Left hindlimb (tissue), 1 donor: Measurements from ENCODE around the gene CCNB2.
"Not testable (repeated sequence)": the region's sequence is repeated elsewhere in the genome, so short reads cannot be mapped to it uniquely, and the experiment has no call there.

Source experiments
- DNase-seq: peaks from one replicate; pipeline ENCODE4 v3.0.0-alpha.2; 2018

CCNB2 gene

DNA sequence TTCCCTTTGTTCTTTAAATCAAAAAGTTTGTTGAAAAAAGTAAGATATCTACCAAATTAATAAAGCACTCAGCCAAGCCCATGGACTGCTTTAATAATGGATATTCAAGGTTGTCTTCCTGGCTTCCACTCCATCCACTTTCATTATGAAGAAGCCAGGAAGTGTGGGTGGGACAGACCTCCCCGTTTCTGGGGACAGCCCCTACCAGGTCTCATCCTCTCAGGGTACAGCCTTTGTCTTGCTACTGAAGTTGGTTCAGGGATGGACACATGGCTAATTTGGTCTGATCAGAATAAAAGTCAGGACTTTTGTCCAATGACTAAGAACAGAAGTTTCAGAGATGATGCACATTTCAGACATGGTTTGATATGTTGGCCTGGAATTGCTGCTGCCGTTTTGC is 32.6 kb downstream of the CCNB2 start:
- no peak for DNase-seq

DNA sequence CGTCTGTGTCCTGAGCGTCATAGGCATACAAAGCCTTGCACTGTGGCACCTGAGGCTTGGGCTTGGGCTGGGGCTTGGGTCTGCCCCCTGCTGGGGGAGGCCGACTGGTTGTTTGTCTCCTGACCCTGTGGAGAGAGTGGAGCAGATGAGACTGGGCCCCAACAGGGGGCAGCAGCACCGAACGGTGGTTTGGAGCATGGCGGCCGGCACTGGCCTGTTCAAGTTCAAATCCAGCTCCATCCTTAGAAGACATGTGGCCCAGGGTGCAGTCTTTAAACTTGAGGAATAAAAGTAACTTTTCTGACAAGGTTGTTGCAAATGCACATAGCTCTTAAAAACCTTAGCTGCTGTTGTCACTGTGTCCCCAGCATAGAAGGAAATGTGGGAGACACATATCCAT is 33.3 kb downstream of the CCNB2 start:
- no peak for DNase-seq

DNA sequence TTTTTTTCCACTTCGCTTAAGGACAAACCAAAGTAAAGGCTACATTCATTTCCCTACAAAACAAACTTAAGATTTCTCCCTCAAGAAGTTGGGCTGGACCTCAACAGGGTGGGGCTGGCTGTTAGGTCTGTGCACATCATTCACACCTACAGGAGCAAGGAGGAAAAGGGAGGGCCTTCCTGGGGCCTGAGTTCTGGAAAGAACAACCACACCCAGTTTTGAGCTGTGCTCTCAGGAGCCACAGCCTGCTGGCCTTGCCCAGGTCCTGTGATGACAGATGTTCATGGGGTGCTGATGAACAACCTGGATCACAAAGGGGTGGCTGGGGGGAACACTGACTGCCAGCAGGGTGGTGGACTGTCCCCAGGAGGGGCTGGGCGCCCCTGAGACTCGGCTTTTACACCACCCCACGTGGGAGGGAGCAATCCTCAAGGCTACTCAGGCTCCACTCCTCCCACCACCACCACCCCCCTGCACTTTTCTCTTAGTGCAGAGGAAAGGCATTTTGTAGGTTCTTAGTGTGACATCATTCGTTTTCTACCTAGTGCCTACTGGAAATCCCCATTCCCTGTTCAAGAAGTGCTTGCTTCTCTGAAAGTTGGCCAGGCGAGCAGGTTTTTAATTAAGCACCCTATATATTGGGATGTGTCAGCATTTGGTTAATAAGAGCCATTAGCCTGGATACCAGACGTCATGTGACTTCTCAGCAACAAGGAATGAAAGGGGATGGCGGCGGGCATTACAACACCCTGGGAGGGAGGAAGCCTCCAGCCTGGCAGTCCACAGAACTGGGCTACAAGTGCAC is 35.7 kb downstream of the CCNB2 start:
- no peak for DNase-seq

DNA sequence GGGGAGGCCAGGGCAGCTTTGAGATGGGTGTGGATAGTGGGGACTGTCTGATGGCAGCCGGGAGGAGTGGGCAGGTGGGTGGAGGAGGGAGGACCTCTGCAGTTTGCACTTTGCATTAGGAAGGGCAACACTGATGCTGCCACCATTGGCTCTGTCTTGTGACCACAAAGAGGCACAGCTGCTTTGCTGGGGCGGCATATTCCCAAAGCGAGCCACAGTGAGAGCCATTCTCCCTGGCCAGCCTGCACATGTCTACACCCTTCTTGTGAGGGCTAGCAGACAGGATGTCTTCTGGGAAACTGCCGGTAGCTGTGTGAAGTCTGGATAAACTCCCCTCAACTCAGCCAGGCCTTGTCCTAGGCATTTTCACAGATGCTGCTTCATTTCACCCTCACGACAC is 38.3 kb downstream of the CCNB2 start:
- DNase-seq = no peak

DNA sequence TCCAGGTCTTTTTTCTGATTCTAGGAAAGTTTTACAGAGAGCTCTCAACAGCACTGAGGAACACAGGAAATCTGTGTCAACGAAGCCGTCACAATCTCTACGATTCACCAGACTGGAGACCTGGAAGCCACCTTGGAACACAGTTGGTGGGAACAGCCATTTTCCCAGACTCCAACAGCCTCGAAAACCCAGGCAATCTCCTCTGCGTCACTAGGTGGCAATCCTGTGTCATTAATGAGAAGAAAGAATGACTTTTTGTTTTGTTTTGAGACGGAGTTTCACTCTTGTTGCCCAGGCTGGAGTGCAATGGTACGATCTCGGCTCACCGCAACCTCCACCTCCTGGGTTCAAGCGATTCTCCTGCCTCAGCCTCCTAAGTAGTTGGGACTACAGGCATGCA is 39.6 kb downstream of the CCNB2 start:
- DNase-seq = not testable (repeated sequence)

DNA sequence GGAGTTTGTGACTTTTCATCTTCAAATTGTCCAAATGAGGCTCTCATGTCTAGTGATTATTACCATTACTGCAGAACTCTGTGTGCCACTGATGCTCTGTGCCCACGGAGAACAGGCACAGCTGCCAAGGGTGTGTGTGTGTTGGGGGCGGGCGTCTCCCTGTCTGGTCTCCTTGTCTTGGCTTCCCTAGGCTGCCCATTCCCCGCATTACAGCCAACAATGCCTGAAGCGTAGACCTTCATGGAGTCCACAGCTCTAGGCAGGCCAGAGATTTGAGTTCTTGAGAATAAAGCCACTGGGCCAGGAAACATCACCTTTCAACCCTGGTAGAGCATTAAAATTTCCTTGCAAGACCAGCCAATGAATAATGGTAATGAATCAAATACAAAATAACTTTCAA is 42.7 kb downstream of the CCNB2 start:
- DNase-seq = no peak

DNA sequence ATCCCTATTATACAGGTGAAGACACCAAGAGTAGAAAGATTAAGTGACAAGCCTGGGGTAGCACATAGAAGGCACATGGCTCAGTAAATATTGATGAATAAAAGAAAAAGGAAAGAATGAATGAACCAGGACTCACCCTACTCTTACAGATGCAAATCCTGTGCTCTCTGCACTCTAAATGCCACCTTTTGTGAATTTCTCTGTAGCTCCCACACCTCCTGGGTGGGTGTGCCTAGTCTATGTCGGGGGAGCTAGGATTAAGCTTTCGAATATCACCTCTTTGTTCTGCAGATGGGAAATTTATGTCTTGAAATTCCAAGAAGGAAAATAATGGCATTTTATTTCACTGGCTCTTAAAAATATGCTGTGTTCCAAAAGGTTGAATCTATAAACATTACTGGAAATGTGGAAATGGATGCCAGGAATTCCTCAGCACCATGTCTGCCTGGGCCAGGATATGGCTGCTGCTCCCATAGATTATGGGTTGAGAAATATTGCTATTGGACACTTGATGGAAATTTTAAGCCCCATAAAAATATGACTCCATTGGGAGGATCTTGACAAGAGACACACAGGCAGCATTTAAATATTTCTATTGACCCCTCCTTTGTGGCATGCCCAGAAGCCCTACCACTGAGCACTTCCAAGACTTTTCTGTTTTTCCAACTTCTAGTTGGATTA is 43.3 kb downstream of the CCNB2 start:
- no peak for DNase-seq

DNA sequence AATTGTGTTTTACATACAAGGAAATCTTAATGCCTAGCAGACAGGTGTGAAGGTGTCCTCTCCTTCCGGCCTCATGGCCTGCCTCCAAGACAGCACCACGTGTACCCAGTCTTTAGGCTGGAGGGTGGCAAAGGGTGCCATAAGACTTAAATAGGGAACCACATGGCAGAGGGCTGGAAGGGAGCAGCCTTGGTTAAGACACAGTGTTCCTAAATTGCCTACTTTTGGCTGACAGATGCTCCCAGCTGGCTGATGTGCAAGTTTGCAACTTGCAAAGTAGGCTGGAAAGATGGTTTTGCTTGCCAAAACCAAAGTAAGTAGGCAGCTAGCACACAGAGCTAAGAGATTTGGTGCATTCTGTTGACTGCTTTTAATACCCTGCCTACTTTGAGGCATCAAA is 45.2 kb downstream of the CCNB2 start:
- DNase-seq = no peak

DNA sequence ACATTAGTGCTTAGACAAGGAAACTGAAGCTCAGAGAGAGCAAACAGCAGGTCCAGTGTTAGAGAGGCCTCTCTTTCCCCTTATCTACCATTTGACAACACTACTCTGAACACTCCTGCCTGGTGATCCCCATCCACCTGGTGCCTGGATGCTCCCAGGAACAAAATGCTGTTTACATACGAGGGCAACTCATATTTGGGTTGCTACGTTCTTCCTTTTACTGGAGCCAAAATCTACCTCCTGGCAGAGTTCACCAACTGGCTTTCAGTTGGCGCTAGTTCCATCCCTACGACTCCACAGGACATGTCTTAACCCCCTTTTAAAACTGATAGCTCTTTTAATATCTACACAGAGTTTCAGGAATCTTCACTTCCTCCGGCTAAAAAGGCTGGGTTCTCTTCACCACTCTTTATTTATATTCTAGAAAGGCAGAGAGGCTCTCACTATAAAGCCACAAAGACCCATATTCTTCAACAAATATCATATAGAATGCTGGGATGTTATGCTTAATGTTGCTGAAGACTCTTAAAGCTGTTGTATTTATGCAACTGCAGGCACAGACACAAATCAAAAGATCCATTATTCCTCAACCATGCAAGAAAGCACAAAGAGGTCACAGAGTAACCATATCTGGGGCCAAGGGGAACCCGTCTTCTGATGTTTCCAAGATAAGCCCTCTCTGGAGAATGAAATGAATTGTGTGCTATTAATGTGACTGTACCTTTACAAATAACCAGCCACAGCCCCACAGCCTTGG is 47.9 kb downstream of the CCNB2 start:
- DNase-seq = no peak

DNA sequence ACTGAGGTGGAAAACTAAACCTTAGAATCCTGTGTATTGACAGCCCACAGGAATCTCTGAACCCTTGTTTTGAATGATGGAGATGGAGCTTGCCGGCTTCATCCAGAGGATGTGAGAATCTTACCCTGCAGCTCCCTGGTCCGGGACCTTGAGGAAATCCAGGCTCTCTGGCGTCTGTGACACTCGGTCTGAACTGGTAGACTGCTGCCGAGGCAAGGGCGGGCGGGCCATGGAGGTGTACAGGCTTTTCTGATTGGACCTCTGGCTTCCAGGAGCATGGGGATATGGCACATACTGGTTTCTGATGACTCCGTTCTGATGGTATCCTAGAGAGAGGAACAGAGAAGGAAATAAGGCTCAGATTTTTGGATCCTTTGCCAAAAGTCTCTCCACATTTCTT is 48.5 kb downstream of the CCNB2 start:
- DNase-seq = no peak

DNA sequence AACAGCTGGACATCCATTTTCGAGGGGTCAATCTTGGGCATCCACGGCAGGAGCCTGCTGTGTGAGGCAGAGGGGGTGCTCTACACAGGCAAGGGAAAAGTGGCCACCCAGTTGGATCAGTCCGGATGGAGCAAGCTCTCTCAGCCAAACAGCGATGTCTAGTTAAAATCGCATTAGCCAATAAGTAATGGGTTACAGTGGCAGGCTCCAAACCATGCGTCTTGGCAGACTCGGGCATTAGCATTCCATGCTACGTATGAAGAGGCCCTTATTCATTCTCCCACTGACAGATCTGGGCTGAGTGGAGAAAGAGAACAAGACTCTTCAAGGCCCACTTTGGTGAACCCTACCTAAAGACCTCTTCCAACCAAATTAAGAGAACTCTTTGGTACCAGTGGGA is 49.3 kb downstream of the CCNB2 start:
- DNase-seq = no peak

DNA sequence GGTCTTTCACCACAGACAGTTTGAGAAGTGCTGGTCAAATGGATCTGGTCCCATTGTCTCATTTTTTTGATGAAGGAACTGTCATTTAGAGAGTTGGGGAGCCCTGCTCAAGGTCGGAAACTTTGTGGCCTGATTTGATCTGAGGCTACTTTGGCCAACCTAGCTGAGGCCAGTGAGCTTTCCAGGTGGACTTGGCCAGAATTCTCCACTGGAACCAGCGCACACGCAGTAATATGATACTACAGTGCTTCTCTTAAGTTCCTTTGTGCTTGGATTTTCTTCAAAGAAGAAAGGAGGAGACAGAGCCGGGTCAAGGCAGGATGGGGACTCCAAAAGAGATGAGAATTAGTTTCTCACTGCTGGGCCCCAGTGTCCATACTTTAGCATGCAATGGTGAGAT is 50.5 kb downstream of the CCNB2 start:
- DNase-seq = no peak

DNA sequence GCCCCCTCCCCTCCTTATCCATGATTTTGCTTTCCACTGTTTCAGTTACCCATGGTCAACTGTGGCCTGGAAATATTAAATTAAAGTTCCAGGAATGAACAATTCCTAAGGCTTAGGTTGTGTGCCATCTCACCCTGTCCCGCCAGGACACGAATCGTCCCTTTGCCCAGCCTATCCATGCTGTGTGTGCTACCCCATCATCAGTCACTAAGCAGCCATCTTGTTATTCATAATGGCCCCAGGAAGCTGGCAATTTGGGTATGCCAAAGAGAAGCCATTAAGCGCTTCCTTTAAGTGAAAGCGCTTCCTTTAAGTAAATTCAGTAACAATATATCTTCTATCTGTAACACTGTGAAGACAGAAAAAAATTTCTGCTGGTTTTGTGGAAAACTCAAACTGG is 52.5 kb downstream of the CCNB2 start:
- DNase-seq = no peak

DNA sequence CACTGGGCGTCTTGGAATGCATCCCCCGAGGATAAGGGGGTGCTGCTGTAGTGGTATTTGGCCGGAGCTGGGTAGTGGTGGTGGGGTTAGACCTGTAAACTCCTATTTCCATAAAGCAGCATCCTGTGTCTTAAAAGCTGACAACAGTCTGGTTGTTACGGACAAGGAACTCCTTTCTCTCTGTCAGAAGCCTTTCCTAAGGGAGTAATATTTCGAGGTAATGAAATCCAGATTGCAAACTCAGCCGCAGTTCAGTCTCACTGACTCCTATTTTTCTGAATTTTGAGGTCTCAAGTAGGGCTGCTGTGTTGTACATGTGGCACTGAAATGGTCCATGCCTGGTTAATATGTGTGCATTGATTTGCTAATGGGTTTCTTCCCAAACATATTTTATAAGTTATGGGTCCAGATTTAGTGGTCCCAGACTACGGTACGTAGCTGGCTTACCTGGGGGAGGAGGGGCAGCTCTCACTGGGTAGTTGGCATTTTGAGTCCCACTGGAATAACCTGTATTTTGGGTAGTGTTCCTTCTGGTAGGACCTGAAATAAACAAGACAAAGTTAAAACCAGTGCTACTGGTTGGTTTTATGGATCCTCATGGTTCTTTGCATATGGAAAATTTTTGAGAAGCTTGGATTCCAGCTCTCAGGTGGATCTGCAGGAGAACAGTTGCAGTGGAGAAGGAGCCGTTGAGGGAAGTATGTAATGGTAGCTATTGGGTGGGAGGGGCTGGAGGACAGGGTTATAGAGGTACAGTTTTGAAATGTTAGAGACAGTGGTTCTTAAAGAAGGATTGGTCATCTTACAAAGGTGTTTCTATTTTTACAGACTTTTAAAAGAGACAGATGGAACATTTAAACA is 53.1 kb downstream of the CCNB2 start:
- no peak for DNase-seq

DNA sequence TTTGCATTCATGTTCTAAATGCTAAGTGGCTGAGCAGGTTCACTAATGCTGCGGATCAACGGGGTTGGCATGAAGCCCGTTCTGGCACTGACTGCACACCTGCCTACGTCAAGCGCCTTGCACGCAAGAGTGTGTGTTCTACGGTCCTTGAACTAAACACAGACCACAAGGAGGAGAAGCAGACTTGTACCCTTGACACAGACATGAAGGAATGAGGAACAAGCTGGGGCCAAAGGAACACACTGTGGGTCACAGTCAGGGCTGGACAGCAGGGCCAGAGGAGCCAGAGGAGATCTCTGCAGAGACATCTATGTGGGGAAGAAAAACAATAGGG is 53.7 kb downstream of the CCNB2 start:
- no peak for DNase-seq

DNA sequence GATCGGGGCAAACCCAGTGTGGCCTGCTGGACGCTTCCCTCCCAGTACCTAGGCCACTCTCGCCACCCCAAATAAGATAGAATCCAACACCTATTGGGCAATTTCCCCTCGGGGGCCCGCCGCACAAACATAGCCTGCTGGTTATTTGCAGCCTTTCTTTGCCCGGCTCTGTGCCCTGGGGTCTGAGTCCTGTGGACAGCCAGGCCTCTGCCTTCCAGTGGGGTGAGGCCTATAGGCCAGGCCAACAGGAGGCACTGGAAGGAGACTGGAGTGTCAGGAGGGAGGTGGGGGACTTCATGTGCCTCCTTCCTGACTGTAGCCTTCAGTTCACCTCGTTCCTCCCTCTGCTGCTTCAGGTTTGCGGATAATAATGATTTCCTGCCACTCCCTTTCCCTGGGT is 54.3 kb downstream of the CCNB2 start:
- DNase-seq = no peak

DNA sequence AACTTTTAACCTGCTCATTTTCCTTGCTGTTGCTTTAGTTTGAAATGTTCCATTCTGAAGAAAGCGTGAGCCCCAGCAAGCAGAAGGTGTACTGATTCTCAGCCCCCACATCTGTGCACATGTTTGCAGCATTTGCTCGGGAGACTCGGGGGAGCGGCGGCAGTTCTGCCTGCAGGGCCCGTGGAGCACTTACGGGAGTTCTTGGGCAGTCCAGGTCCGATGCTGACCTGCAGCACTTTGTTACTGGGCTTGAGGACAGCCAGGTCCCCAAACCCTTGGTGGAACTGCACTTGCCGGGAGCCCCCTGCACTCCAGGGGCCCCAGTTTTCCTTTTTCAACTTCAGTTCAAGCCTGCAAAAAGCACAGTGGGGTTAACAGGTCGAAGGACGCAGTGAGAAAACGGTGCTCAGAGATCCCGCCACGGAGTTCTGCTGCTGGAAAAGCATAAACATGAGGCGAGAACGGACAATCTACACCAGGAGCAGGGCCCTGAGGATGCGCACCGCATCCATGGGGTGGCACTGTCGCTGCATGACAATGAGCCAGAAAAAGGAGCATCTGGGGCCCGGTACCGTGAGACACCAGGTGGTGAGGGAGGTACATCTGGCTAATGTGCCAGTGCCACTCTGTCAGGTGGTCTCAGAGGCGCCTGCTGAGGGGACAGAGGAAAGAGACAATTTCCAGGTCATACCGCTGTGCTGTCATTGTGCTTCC is 56.1 kb downstream of the CCNB2 start:
- no peak for DNase-seq

DNA sequence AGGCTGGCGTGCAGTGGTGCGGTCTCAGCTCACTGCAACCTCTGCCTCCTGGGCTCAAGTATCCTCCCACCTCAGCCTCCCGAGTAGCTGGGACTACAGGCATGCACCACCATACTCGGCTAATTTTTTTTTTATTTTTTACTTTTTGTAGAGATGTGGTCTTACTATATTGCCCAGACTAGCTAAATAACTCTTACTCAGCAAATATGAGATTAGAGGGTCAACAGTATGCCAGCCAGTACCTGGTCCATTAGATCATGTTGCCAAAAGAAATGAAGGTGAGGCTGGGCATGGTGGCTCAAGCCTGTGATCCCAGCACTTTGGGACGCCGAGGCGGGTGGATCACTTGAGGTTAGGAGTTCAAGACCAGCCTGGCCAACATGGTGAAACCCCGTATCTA is 57.1 kb downstream of the CCNB2 start:
- not testable (repeated sequence) for DNase-seq

DNA sequence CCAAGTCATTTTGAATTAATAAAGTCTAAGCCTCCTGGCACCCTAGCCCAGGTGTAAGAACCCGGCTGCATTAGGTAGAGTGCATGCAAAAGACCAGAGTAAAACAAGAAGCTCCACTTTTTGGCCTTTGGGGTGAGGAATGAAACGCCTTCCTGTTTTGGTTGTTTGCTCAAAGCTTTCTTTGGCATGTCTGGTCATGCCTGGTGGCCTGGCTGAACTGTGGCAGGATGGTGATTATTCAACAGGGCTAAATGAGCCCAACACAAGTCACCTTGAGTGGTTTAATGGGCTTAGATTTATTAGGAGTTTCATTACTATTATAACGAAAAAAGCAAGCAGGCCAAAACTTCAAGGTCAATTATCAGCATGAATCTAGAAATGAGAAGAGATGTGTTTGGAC is 60.8 kb downstream of the CCNB2 start:
- DNase-seq = no peak

DNA sequence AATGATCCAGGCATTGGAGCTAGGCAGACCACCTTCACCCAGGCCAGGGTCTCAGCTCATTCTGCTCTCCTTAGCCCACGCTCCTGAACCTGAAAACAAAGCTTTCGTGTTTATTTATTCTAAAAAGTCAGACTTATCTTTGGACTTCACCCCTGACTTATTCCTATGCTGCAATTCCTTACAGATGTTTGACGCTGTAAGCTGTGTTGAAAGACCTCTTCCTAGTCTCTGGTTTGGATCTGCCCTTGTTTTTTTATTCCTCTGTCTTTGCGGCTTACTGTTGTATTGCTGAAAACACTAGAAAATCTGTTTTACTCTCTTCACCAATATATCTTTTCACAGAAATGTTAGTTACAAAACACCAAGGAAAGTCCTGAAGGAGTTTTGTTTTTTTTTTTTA is 61.2 kb downstream of the CCNB2 start:
- DNase-seq = no peak

DNA sequence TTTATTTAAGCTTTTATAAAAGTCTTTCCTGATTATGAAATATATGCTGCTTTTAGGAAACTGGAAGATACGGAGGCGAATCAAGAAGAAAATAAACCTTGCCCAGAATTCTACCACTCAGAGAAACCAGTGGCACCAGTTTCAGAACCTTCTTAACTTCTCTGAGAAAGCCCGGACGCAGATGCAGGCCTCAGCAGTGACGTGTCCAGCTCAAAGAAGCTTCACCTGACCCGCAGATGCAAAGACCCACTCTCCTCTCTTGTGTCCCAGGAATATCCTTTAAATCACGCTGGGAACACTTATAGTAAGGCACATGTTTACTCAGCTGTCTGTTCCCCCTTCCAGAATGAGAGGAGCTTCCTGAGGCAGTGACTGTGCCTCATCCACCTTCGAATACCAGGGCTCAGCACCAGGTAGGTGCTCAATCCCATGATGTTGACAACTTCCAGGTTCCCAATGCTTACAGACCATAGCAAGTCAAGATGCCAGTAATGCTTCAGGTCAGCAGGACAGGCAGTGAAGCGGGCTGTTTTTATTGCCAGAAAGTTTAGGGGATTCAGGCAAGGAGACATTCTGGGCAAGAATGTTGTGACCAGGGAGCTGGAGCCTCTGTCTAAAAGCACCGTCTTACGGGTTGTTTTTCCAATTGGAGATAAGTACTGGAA is 61.8 kb downstream of the CCNB2 start:
- no peak for DNase-seq

DNA sequence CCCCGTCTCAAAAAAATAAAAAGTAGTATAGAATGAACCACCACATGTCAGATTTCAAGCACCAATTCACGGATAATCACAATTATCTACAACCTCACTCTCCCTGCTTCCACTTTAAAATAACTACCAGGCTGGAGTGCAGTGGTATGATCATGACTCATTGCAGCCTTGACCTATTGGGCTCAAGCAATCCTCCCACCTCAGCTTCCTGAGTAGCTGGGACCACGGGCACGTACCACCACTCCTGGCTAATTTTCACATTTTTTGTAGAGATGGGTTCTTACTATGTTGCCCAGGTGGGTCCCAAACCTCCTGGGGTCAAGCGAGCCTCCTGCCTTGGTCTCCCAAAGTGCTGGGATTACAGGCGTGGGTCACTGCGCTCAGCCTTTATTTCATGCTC is 63.6 kb downstream of the CCNB2 start:
- no peak for DNase-seq
